Panc1 (cell line): Measurements from ENCODE around the gene CCRL2. TPM values are rescaled to one million over a fixed set of nuclear protein-coding genes. Genes with fewer than 3 reads are reported as not detected.
"Not testable (repeated sequence)": the region's sequence is repeated elsewhere in the genome, so short reads cannot be mapped to it uniquely, and the experiment has no call there.

Experiments used
- ATAC-seq: fragments of 200-7000 bp; cut with Tn5 transposase; 2 replicates; pipeline ENCODE4 v1.9.1; 2020; ENCODE audit warnings: mild to moderate bottlenecking, moderate library complexity
- BruUV-seq: library from RNA; stranded (reverse); fragments of 400-500 nt; replicated peaks from 2 replicates; lab custom pipeline; 2021; lab: Mats Ljungman, UMichigan
- CTCF ChIA-PET: fragments of 300-600 bp; sonication (Branson Sonifier 250); formaldehyde crosslinking; loops from one replicate; lab custom pipeline; 2022; ENCODE audit warnings: antibody characterized with exemption; lab: Charles Lee
- POLR2A ChIA-PET: fragments of 300-600 bp; sonication (Branson Sonifier 250); formaldehyde crosslinking; loops from one replicate; lab custom pipeline; 2022; ENCODE audit warnings: antibody characterized with exemption; lab: Charles Lee
- DNase-seq: peaks from one replicate; pipeline ENCODE4 v3.0.0-alpha.2; 2010; ENCODE audit warnings: low read depth, low spot score
- H3K27ac ChIP-seq: 2 replicates; pipeline ENCODE4 v1.5.1; 2011; ENCODE audit warnings: mild to moderate bottlenecking, low read length, inconsistent platforms
- H3K27me3 ChIP-seq: fragments of 200-500 bp; sonication (Bioruptor generic); 2 replicates; pipeline ENCODE4 v1.6.0; 2014; ENCODE audit warnings: low read length, inconsistent platforms; ENCODE audit not compliant: control insufficient read depth, insufficient read depth
- H3K36me3 ChIP-seq: fragments of 200-500 bp; sonication (Bioruptor generic); 2 replicates; pipeline ENCODE4 v1.5.1; 2014; ENCODE audit warnings: inconsistent platforms, mild to moderate bottlenecking, low read length, moderate library complexity; ENCODE audit not compliant: control insufficient read depth, insufficient read depth
- H3K4me1 ChIP-seq: 2 replicates; pipeline ENCODE4 v1.5.1; 2011; ENCODE audit warnings: inconsistent platforms, mild to moderate bottlenecking, low read length, moderate library complexity; ENCODE audit not compliant: control insufficient read depth, insufficient read depth
- H3K4me3 ChIP-seq, 2 experiments: 2 replicates each; pipeline ENCODE4 v1.5.1; 2011 to 2012; ENCODE audit warnings: low read depth in 2 of 2, low read length in 2 of 2, mild to moderate bottlenecking in 2 of 2, inconsistent platforms in 1 of 2, moderate library complexity in 1 of 2
- H3K9me3 ChIP-seq: fragments of 200-500 bp; sonication (Bioruptor generic); 2 replicates; pipeline ENCODE4 v1.5.1; 2014; ENCODE audit warnings: low read depth, mild to moderate bottlenecking, inconsistent platforms, low read length, moderate library complexity; ENCODE audit not compliant: control insufficient read depth, insufficient read depth
- POLR2AphosphoS5 ChIP-seq: IDR thresholded peaks from 2 replicates; pipeline ENCODE4 v1.6.1; 2012; ENCODE audit warnings: mild to moderate bottlenecking, low read depth, low read length, moderate library complexity
- SIN3A ChIP-seq: IDR thresholded peaks from 2 replicates; pipeline ENCODE4 v1.6.1; 2012; ENCODE audit warnings: low read depth, mild to moderate bottlenecking, low read length, moderate library complexity, borderline replicate concordance; ENCODE audit not compliant: insufficient read depth
- TCF7L2 ChIP-seq: IDR thresholded peaks from 2 replicates; pipeline ENCODE4 v1.6.1; 2011; ENCODE audit warnings: mild to moderate bottlenecking, low read depth, low read length, inconsistent platforms
- in situ Hi-C: cut with HindIII; loops from 2 replicates; pipeline ENCODE4 v1.10.0; 2016; ENCODE audit warnings: low sequenced_read_pairs, low pct_unique_long_range_greater_than_20kb
- intact Hi-C: fragments of 100-400 bp; cut with micrococcal nuclease; formaldehyde crosslinking; loops from one replicate; pipeline ENCODE4 v1.10.0; 2022; ENCODE audit not compliant: unreplicated experiment
- total RNA-seq: library from RNA; stranded (reverse); gene quantifications from one replicate; pipeline ENCODE4 v1.2.1, GENCODE V29; 2021; ENCODE audit not compliant: unreplicated experiment
- TF ChIP-seq, protein P1 (sequence below), 2 experiments: IDR thresholded peaks; 2 replicates each; pipeline ENCODE4 v1.6.1; 2011 to 2012; ENCODE audit warnings: low read depth in 2 of 2, control low read depth in 1 of 2, low read length in 1 of 2, mild to moderate bottlenecking in 1 of 2, moderate library complexity in 1 of 2; ENCODE audit not compliant: insufficient read depth in 1 of 2
- TF ChIP-seq, protein P2 (sequence below): fragments of 450-650 bp; IDR thresholded peaks from 2 replicates; pipeline ENCODE4 v1.5.1; 2017; ENCODE audit warnings: mild to moderate bottlenecking

CCRL2 gene
- total RNA-seq, 1 experiment from 2014 or later = not detected

DNA sequence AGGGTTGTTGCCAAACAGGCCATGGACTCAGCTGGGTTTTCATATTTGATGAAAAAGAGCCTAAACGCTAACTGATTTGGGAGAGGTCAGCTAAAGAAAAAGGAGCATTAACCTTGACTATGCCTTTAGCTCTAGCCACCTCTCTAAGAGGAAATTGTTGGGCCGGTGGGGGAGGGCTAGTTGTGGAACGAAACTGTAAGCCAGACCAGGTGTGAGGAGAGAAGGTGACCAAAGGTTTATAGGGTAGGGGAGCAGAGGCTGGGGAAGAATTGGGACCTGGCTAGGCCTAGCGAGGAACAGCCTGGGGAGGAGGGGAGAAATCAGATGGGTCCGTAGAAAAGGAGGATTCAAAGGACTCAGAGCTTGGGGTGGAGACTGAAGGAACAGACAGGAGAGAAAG lies 15.5 kb upstream of the CCRL2 start:
- CTCF ChIA-PET, H3K9me3 ChIP-seq, H3K27me3 ChIP-seq, DNase-seq, H3K4me3 ChIP-seq, ATAC-seq, BruUV-seq, H3K4me1 ChIP-seq, in situ Hi-C loops, intact Hi-C loops, POLR2A ChIA-PET, H3K27ac ChIP-seq, H3K36me3 ChIP-seq: not testable (repeated sequence)

DNA sequence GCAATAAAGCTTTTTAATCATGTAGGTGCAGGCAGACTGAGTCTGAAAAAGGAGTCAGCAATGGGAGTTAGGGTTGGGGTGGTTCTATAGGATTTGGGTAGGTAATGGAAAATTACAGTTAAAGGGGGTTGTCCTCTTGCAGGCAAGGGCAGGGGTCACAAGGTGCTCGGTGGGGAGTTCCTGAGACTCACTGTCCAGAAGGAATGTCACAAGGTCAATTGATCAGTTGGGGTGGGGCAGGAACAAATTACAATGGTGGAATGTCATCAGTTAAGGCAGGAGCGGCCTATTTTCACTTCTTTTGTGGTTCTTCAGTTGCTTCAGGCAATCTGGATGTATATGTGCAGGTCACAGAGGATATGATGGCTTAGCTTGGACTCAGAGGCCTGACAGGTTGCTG lies 14.0 kb upstream of the CCRL2 start:
- ATAC-seq (no peak), DNase-seq (no peak)
- Histone ChIP-seq H3K36me3 (no peaks in the 10 kb centered on the region), H3K27me3 (no peaks in the 10 kb centered on the region), H3K9me3 (no peaks in the 10 kb centered on the region), H3K27ac (no peak overlapping the region), H3K4me3 (no peak overlapping the region), H3K4me1 (no peaks in the 10 kb centered on the region)
- POLR2A ChIA-PET = no interaction called here
- BruUV-seq = no TSS peak
- TF ChIP-seq POLR2AphosphoS5 (no peak), TCF7L2 (no peak), SIN3A (no peak)
- TF ChIP-seq, protein P1, sequence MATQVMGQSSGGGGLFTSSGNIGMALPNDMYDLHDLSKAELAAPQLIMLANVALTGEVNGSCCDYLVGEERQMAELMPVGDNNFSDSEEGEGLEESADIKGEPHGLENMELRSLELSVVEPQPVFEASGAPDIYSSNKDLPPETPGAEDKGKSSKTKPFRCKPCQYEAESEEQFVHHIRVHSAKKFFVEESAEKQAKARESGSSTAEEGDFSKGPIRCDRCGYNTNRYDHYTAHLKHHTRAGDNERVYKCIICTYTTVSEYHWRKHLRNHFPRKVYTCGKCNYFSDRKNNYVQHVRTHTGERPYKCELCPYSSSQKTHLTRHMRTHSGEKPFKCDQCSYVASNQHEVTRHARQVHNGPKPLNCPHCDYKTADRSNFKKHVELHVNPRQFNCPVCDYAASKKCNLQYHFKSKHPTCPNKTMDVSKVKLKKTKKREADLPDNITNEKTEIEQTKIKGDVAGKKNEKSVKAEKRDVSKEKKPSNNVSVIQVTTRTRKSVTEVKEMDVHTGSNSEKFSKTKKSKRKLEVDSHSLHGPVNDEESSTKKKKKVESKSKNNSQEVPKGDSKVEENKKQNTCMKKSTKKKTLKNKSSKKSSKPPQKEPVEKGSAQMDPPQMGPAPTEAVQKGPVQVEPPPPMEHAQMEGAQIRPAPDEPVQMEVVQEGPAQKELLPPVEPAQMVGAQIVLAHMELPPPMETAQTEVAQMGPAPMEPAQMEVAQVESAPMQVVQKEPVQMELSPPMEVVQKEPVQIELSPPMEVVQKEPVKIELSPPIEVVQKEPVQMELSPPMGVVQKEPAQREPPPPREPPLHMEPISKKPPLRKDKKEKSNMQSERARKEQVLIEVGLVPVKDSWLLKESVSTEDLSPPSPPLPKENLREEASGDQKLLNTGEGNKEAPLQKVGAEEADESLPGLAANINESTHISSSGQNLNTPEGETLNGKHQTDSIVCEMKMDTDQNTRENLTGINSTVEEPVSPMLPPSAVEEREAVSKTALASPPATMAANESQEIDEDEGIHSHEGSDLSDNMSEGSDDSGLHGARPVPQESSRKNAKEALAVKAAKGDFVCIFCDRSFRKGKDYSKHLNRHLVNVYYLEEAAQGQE (IDR thresholded peaks at IDR 0.05; ENCODE audit: insufficient read depth in 1 of 2, low read depth in 2 of 2, low read length in 1 of 2) = no peak
- TF ChIP-seq, protein P2, sequence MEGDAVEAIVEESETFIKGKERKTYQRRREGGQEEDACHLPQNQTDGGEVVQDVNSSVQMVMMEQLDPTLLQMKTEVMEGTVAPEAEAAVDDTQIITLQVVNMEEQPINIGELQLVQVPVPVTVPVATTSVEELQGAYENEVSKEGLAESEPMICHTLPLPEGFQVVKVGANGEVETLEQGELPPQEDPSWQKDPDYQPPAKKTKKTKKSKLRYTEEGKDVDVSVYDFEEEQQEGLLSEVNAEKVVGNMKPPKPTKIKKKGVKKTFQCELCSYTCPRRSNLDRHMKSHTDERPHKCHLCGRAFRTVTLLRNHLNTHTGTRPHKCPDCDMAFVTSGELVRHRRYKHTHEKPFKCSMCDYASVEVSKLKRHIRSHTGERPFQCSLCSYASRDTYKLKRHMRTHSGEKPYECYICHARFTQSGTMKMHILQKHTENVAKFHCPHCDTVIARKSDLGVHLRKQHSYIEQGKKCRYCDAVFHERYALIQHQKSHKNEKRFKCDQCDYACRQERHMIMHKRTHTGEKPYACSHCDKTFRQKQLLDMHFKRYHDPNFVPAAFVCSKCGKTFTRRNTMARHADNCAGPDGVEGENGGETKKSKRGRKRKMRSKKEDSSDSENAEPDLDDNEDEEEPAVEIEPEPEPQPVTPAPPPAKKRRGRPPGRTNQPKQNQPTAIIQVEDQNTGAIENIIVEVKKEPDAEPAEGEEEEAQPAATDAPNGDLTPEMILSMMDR = no peak
- CTCF ChIA-PET = no interaction called here
- intact Hi-C loops = no loop called here
- in situ Hi-C loops = no loop called here

DNA sequence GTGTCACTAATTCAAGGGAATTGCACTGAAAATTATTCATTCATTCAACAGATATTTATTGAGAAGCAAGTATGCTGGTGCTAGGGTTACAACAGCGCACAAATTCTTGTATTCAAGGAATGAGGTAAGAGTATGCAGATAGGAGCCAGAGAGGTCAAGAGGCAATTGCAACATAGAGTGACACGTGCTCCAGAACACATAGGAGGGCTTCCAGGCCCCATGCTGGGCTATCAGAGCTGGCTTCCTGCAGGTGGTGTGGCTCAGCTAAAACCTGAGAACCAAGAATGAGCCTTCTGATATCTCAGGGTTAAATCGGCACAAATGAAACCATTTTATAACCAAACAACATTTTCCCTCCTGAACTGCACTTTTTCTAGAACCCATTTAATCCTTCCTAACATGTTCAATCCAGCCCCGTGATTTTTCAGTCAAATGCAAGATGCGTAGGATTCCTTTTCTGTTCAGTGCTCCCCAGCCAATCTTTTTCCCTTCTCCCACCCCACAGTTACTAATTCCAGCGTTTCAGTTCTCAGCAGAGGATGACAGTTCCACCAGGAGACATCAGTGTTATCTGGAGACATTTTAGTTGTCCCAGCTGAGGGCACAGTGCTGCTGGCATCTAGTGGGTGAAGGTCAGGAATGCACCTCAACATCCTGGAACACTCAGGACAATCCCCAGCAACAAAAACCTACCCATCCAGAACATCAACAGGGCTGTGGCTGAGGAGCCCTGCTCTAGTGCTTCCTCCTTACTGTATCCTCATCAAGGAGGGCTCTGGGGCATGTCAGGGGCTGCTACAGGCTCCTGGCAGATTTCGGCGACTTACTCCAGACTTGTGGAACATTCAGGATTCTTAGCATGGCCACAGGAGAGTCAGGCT lies 13.3 kb upstream of the CCRL2 start:
- in situ Hi-C loops = no loop called here
- ChIA-PET CTCF (no interaction called here), POLR2A (no interaction called here)
- Histone ChIP-seq H3K27ac (no peak overlapping the region), H3K9me3 (no peaks in the 10 kb centered on the region), H3K4me1 (no peaks in the 10 kb centered on the region), H3K27me3 (no peaks in the 10 kb centered on the region), H3K4me3 (no peak overlapping the region), H3K36me3 (no peaks in the 10 kb centered on the region)
- no peak for DNase-seq
- TF ChIP-seq SIN3A (no peak), TCF7L2 (no peak), POLR2AphosphoS5 (no peak)
- TF ChIP-seq, protein P2 = no peak
- TF ChIP-seq, protein P1 (IDR thresholded peaks at IDR 0.05; ENCODE audit: insufficient read depth in 1 of 2, low read depth in 2 of 2, low read length in 1 of 2) = no peak
- intact Hi-C loops = no loop called here
- ATAC-seq = no peak
- BruUV-seq = no TSS peak
